BE2C (cell line): ENCODE data around the gene OR2A12. TPM values are rescaled to one million over a fixed set of nuclear protein-coding genes. Genes with fewer than 3 reads are reported as not detected.

Source experiments
- DNase-seq: peaks from one replicate; pipeline ENCODE4 v3.0.0-alpha.2; 2020
- H3K27me3 ChIP-seq: fragments of 250-450 bp; sonication (Bioruptor Pico); 2 replicates; pipeline ENCODE4 v1.5.1; 2020; ENCODE audit warnings: mild to moderate bottlenecking
- H3K36me3 ChIP-seq: fragments of 250-450 bp; sonication (Bioruptor Pico); 2 replicates; pipeline ENCODE4 v1.5.1; 2020; ENCODE audit warnings: mild to moderate bottlenecking
- H3K4me1 ChIP-seq: fragments of 250-450 bp; sonication (Bioruptor Pico); 2 replicates; pipeline ENCODE4 v1.5.1; 2020
- H3K4me3 ChIP-seq: 2 replicates; pipeline ENCODE4 v1.5.1; 2011; ENCODE audit warnings: low read depth, low read length
- H3K9me3 ChIP-seq: fragments of 250-450 bp; sonication (Bioruptor Pico); 2 replicates; pipeline ENCODE4 v1.5.1; 2020
- polyA plus RNA-seq: library from polyadenylated mRNA; unstranded; fragments of >200 nt; gene quantifications from one replicate; pipeline ENCODE4 v1.2.1, GENCODE V29; 2012; ENCODE audit warnings: low read depth, missing spikeins; ENCODE audit not compliant: insufficient read length, insufficient read depth
- TF ChIP-seq, protein P1 (sequence below): IDR thresholded peaks from 2 replicates; pipeline ENCODE4 v1.5.1; 2012; ENCODE audit warnings: mild to moderate bottlenecking, low read depth, low read length

Gene OR2A12, protein sequence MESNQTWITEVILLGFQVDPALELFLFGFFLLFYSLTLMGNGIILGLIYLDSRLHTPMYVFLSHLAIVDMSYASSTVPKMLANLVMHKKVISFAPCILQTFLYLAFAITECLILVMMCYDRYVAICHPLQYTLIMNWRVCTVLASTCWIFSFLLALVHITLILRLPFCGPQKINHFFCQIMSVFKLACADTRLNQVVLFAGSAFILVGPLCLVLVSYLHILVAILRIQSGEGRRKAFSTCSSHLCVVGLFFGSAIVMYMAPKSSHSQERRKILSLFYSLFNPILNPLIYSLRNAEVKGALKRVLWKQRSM
- polyA plus RNA-seq = not detected

- Histone ChIP-seq H3K9me3 (peaks cover 1% of the 10 kb centered on the region; the same call in 1 of the 2 replicates), H3K27me3 (no peaks in the 10 kb centered on the region), H3K4me1 (no peaks in the 10 kb centered on the region), H3K4me3 (no peak within 1 kb of the TSS), H3K36me3 (no peaks in the 10 kb centered on the region)
- no peak for DNase-seq
- TF ChIP-seq, protein P1, sequence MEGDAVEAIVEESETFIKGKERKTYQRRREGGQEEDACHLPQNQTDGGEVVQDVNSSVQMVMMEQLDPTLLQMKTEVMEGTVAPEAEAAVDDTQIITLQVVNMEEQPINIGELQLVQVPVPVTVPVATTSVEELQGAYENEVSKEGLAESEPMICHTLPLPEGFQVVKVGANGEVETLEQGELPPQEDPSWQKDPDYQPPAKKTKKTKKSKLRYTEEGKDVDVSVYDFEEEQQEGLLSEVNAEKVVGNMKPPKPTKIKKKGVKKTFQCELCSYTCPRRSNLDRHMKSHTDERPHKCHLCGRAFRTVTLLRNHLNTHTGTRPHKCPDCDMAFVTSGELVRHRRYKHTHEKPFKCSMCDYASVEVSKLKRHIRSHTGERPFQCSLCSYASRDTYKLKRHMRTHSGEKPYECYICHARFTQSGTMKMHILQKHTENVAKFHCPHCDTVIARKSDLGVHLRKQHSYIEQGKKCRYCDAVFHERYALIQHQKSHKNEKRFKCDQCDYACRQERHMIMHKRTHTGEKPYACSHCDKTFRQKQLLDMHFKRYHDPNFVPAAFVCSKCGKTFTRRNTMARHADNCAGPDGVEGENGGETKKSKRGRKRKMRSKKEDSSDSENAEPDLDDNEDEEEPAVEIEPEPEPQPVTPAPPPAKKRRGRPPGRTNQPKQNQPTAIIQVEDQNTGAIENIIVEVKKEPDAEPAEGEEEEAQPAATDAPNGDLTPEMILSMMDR = no peak
Observed at GRCh38 chr7:144085978-144086377, at the start of gene OR2A12. OR2A12 (plus strand) TSS chr7:144086278; CDS start chr7:144095108, 8,830 bp downstream.

- TF ChIP-seq, protein P1 = no peak
Observed at GRCh38 chr7:144036302-144036885, 49.7 kb upstream of the OR2A12 start.

GRCh38 chr7:144037414-144038035, 48.6 kb upstream of the OR2A12 start:
- DNase-seq = no peak
- H3K27me3 ChIP-seq = no peaks in the 10 kb centered on the region
- H3K36me3 ChIP-seq = no peaks in the 10 kb centered on the region
- TF ChIP-seq, protein P1 = no peak
- no peak overlapping the region for H3K4me3 ChIP-seq
- H3K9me3 ChIP-seq = no peaks in the 10 kb centered on the region
- H3K4me1 ChIP-seq = no peaks in the 10 kb centered on the region

More at GRCh38 chr7:144036302-144036885, 49.7 kb upstream of the OR2A12 start:
- Histone ChIP-seq H3K4me1 (no peaks in the 10 kb centered on the region), H3K27me3 (no peaks in the 10 kb centered on the region), H3K4me3 (no peak overlapping the region), H3K9me3 (no peaks in the 10 kb centered on the region), H3K36me3 (no peaks in the 10 kb centered on the region)
- DNase-seq = no peak

DNA sequence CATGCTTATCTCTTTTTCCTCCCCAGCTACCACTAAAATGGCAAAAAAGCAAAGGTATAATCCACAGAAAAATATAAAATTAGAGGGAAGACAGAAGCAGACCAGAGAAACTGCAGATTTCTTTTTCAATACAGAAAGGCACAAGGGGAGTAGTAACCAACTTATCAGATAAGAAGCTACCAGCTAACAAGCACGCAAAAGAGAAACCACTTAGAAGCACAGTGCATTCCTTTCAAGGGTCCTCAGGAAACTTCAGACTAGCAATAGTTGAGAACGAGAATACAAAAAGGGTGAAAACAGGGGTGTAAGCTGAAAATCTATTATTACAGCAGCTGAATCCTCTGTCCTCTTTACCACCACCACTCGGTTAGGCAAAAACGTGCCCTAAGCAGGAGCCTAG, 47.2 kb upstream of the OR2A12 start:
- Histone ChIP-seq H3K9me3 (no peaks in the 10 kb centered on the region), H3K4me3 (no peak overlapping the region), H3K4me1 (no peaks in the 10 kb centered on the region), H3K36me3 (no peaks in the 10 kb centered on the region), H3K27me3 (no peaks in the 10 kb centered on the region)
- DNase-seq = no peak
- TF ChIP-seq, protein P1 = no peak

DNA sequence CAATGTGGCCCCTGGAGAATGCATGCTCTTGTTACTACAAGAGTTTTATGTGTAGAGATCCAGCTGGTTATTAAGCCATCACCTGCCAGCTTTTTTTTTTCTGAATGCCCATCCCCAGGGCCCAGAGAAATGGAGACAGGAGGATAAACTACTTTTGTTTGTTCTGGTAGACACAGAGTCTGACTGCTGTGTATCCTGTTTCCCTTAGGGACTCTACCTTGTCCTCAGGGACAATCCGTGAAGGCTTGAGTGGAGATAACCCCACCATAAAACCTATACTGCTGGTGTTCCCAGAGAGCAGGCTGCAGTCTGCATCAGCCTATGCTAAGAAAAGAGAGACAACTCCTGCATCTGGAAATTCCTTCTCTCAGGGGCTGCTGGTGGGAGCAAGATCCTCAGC, 37.4 kb upstream of the OR2A12 start, which contains the start of gene OR2A5:
TSS of gene OR2A5 (plus strand) at position 301 of the 400 bp plus-strand sequence. CDS start 1,454 bp downstream, outside the sequence.
- Histone ChIP-seq H3K27me3 (no peaks in the 10 kb centered on the region), H3K9me3 (no peaks in the 10 kb centered on the region), H3K36me3 (no peaks in the 10 kb centered on the region), H3K4me3 (no peak within 1 kb of the TSS), H3K4me1 (no peaks in the 10 kb centered on the region)
- TF ChIP-seq, protein P1 = no peak
- no peak for DNase-seq
